GM12878 (cell line): ENCODE results near the gene C3orf38. TPM values are rescaled to one million over a fixed set of nuclear protein-coding genes. Genes with fewer than 3 reads are reported as not detected.
A peak's percentile ranks its signal among the peaks of the same experiment; 100 is the strongest.

Experiments
- BMI1 ChIP-seq: fragments of 450-650 bp; IDR thresholded peaks from 2 replicates; pipeline ENCODE4 v1.6.1; 2016; ENCODE audit warnings: mild to moderate bottlenecking, moderate library complexity, borderline replicate concordance
- CBX3 ChIP-seq: fragments of 200-600 bp; sonication (generic); IDR thresholded peaks from 2 replicates; pipeline ENCODE4 v1.6.1; 2016; ENCODE audit warnings: low read depth, borderline replicate concordance
- CBX5 ChIP-seq: sonication (generic); IDR thresholded peaks from 2 replicates; pipeline ENCODE4 v1.6.1; 2016; ENCODE audit warnings: low read depth, moderate library complexity, mild to moderate bottlenecking, inconsistent platforms
- CEBPB ChIP-seq, 2 experiments: fragments of 150-350 bp in 1 of 2; IDR thresholded peaks; 2 replicates each; pipeline ENCODE4 v1.6.1; 2012 to 2014; ENCODE audit warnings: low read depth in 2 of 2, low read length in 2 of 2, borderline replicate concordance in 1 of 2, inconsistent platforms in 1 of 2
- CREB1 ChIP-seq: IDR thresholded peaks from 2 replicates; pipeline ENCODE4 v1.6.1; 2012; ENCODE audit warnings: low read depth, mild to moderate bottlenecking, inconsistent platforms
- GABPA ChIP-seq: IDR thresholded peaks from 2 replicates; pipeline ENCODE4 v1.6.1; 2014; ENCODE audit warnings: antibody characterized with exemption, low read depth, mild to moderate bottlenecking, inconsistent platforms
- GATAD2B ChIP-seq: fragments of 450-650 bp; conservative IDR thresholded peaks from 2 replicates; pipeline ENCODE4 v1.6.1; 2017; ENCODE audit warnings: low read depth, mild to moderate bottlenecking, moderate library complexity
- IRF4 ChIP-seq: IDR thresholded peaks from 2 replicates; pipeline ENCODE4 v1.6.1; 2011; ENCODE audit warnings: low read depth, low read length
- LARP7 ChIP-seq: fragments of 450-650 bp; IDR thresholded peaks from 2 replicates; pipeline ENCODE4 v1.6.1; 2017; ENCODE audit warnings: mild to moderate bottlenecking
- MLLT1 ChIP-seq: fragments of 450-650 bp; IDR thresholded peaks from 2 replicates; pipeline ENCODE4 v1.6.1; 2016; ENCODE audit warnings: mild to moderate bottlenecking
- NFYA ChIP-seq: IDR thresholded peaks from 2 replicates; pipeline ENCODE4 v1.6.1; 2011; ENCODE audit warnings: low read depth, mild to moderate bottlenecking, low read length, improper control_type of control experiment, borderline replicate concordance
- NR2C2 ChIP-seq: IDR thresholded peaks from 2 replicates; pipeline ENCODE4 v1.6.1; 2011; ENCODE audit warnings: borderline replicate concordance, low read depth; ENCODE audit not compliant: control insufficient read depth, insufficient read length
- POLR2AphosphoS2 ChIP-seq: IDR thresholded peaks from 2 replicates; pipeline ENCODE4 v1.6.1; 2011; ENCODE audit warnings: low read depth, mild to moderate bottlenecking, low read length, improper control_type of control experiment, moderate library complexity
- POLR2AphosphoS5 ChIP-seq: IDR thresholded peaks from 2 replicates; pipeline ENCODE4 v1.6.1; 2011; ENCODE audit warnings: mild to moderate bottlenecking, low read length, inconsistent platforms
- SMC3 ChIP-seq: IDR thresholded peaks from 2 replicates; pipeline ENCODE4 v1.6.1; 2011; ENCODE audit warnings: low read length, improper control_type of control experiment, borderline replicate concordance
- STAT1 ChIP-seq: fragments of 450-650 bp; conservative IDR thresholded peaks from 2 replicates; pipeline ENCODE4 v1.6.1; 2014; ENCODE audit warnings: antibody characterized with exemption, mild to moderate bottlenecking
- TCF12 ChIP-seq: IDR thresholded peaks from 2 replicates; pipeline ENCODE4 v1.6.1; 2011; ENCODE audit warnings: low read depth, mild to moderate bottlenecking, low read length
- TCF3 ChIP-seq: IDR thresholded peaks from 2 replicates; pipeline ENCODE4 v1.6.1; 2012; ENCODE audit warnings: low read depth, mild to moderate bottlenecking, low read length, borderline replicate concordance; ENCODE audit not compliant: insufficient read depth
- ZBTB33 ChIP-seq: fragments of 450-650 bp; IDR thresholded peaks from 2 replicates; pipeline ENCODE4 v1.6.1; 2017; ENCODE audit warnings: mild to moderate bottlenecking
- ZNF687 ChIP-seq: fragments of 450-650 bp; IDR thresholded peaks from 2 replicates; pipeline ENCODE4 v1.6.1; 2017; ENCODE audit warnings: mild to moderate bottlenecking, moderate library complexity
- ZZZ3 ChIP-seq: IDR thresholded peaks from 2 replicates; pipeline ENCODE4 v1.6.1; 2011; ENCODE audit warnings: low read depth; ENCODE audit not compliant: control insufficient read depth, insufficient read length
- polyA plus RNA-seq, 11 experiments: library from polyadenylated mRNA; depleted of rRNA in 4 of 11; unstranded in 6 of 11; stranded (reverse) in 5 of 11; fragments of >200 nt; fragmentation: Nextera tagmentation in 4 of 11; fragmentation: Illumina TruSeq in 1 of 11; extraction: Ambion mirVana in 4 of 11; extraction: Trizol in 1 of 11; gene quantifications; 1 replicate in 1 of 11; 2 replicates in 10 of 11; pipeline versions ENCODE4 v1.2.1 to v1.2.3, GENCODE V29; 2011 to 2016; ENCODE audit warnings: inconsistent platforms in 2 of 11, missing spikeins in 2 of 11, low read depth in 1 of 11
- total RNA-seq, 4 experiments: library from RNA; depleted of rRNA in 3 of 4; stranded (reverse); fragments of >200 nt in 3 of 4; fragmentation: Illumina TruSeq in 1 of 4; extraction: Trizol in 1 of 4; gene quantifications; 2 replicates each; pipeline versions ENCODE4 v1.2.1 to v1.2.3, GENCODE V29; 2013 to 2021

The C3orf38 gene
- total and polyA plus RNA-seq, 10 of the 15 experiments (the other 5 are each of a cell fraction or from before 2014, with no cell fraction given), result 23.0 to 47.9 (median 31.5) TPM

DNA sequence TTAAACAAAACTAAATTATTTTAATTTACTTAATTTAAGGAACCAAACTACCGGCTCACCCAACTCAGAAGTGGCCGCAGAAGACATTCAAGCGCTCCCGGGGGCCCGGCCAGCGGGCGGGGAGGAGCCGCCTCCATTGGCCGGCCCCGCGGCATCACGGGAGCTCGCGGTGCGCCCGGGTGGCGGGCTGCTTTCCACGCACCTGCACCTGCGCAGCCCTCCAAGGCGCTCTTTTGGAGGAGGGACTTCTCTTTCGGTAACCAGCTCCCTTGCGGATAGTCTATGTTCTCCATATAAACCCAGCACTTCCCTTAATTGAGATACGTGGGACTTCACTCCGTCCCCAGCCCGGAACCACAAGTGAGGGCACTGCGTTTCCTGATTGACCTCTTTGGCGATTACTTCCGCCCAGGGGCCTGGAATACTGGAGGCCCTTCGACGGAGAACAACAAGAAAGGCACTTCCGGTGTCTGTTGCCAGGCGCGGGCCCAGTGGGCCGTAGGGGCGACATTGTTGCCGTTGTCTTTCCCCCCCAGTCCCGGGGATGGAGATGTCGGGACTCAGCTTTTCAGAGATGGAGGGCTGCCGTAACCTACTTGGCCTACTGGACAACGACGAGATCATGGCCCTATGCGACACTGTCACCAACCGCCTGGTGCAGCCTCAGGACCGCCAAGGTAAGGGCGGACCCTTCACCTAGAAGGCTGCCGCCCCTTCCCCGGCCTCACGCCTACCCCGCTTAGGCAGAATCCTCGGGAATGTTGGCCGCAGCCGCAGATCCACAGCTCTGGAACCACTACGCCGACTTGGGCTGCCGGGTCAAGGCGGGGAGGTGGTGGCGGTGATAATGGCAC lies at the start of gene C3orf38 (continued):
- peak; percentile 79 for TF ChIP-seq POLR2AphosphoS5
- TF ChIP-seq ZZZ3, result no peak
- peak; percentile 79; the same call in 1 of the 2 replicates for TF ChIP-seq STAT1
- no peak for TF ChIP-seq CEBPB (IDR thresholded peaks at IDR 0.05; ENCODE audit: borderline replicate concordance in 1 of 2, low read depth in 2 of 2, low read length in 2 of 2)
- 0 out of 2 replicates have a peak, but pooled peaks have one; percentile 18 for TF ChIP-seq TCF12
- TF ChIP-seq CBX5, result peak; percentile 63; the same call in 1 of the 2 replicates
- no peak for TF ChIP-seq IRF4
- no peak for TF ChIP-seq TCF3
- peak; percentile 87 for TF ChIP-seq GATAD2B
- TF ChIP-seq MLLT1, result peak; percentile 65
- peak; percentile 63 for TF ChIP-seq NR2C2
- TF ChIP-seq NFYA, result no peak
- TF ChIP-seq GABPA, result peak; percentile 98
- TF ChIP-seq LARP7, result peak; percentile 76; the same call in 1 of the 2 replicates
- TF ChIP-seq SMC3, result no peak
- TF ChIP-seq POLR2AphosphoS2, result 0 out of 2 replicates have a peak, but pooled peaks have one; percentile 36
- TF ChIP-seq CREB1, result peak; percentile 55; the same call in 1 of the 2 replicates
- TF ChIP-seq ZBTB33, result no peak; the same call in 1 of the 2 replicates
- no peak for TF ChIP-seq CBX3
- TF ChIP-seq ZNF687, result peak; percentile 66; the same call in 1 of the 2 replicates
- TF ChIP-seq BMI1, result no peak
